ENCODE measurements around the gene RGS17.
"Not testable (repeated sequence)": the region's sequence is repeated elsewhere in the genome, so short reads cannot be mapped to it uniquely, and the experiment has no call there.

RGS17 gene

GRCh38 chr6:153131037-153131981 is at the start of gene RGS17:
Gene RGS17, minus strand, starts transcription at chr6:153131282. Its CDS starts 87,264 bp downstream, at chr6:153044018.
- peak; percentile 42 to 44 for DNase-seq (ENCODE audit: low read depth in 2 of 2)

- no peak for DNase-seq (ENCODE audit: low read depth in 2 of 2)
These were observed 41.7 kb upstream of the RGS17 start for GRCh38 chr6:153172815-153173214.

- DNase-seq (ENCODE audit: low read depth in 2 of 2), result peak; percentile 10 to 12
These were observed 39.4 kb upstream of the RGS17 start for GRCh38 chr6:153170511-153170910.

- peak; percentile 49 to 51 for DNase-seq (ENCODE audit: low read depth in 2 of 2)
These were observed 36.8 kb upstream of the RGS17 start for GRCh38 chr6:153167907-153168306.

GRCh38 chr6:153167061-153167891 is 36.2 kb upstream of the RGS17 start:
- peak; percentile 70 to 71 for DNase-seq (ENCODE audit: low read depth in 2 of 2)

- DNase-seq (ENCODE audit: low read depth in 2 of 2), result no peak
These were observed 31.6 kb upstream of the RGS17 start for GRCh38 chr6:153162646-153163045.

GRCh38 chr6:153162172-153162571 is 31.1 kb upstream of the RGS17 start:
- DNase-seq (ENCODE audit: low read depth in 2 of 2), result no peak

GRCh38 chr6:153160221-153160620 is 29.1 kb upstream of the RGS17 start:
- no peak for DNase-seq (ENCODE audit: low read depth in 2 of 2)

GRCh38 chr6:153150752-153151440 is 19.8 kb upstream of the RGS17 start:
- DNase-seq (ENCODE audit: low read depth in 2 of 2), result no peak

GRCh38 chr6:153150371-153150751 is 19.3 kb upstream of the RGS17 start:
- no peak for DNase-seq (ENCODE audit: low read depth in 2 of 2)

GRCh38 chr6:153149891-153150290 is 18.8 kb upstream of the RGS17 start:
- no peak for DNase-seq (ENCODE audit: low read depth in 2 of 2)

- no peak for DNase-seq (ENCODE audit: low read depth in 2 of 2)
These were observed 15.3 kb upstream of the RGS17 start for GRCh38 chr6:153146413-153146812.

GRCh38 chr6:153145591-153145990 is 14.5 kb upstream of the RGS17 start:
- no peak for DNase-seq (ENCODE audit: low read depth in 2 of 2)

- no peak for DNase-seq (ENCODE audit: low read depth in 2 of 2)
These were observed 12.1 kb upstream of the RGS17 start for GRCh38 chr6:153143200-153143599.

GRCh38 chr6:153140299-153140698 is 9.2 kb upstream of the RGS17 start:
- DNase-seq (ENCODE audit: low read depth in 2 of 2), result no peak

GRCh38 chr6:153138930-153139329 is 7.8 kb upstream of the RGS17 start:
- DNase-seq (ENCODE audit: low read depth in 2 of 2), result no peak

- DNase-seq (ENCODE audit: low read depth in 2 of 2), result no peak
These were observed 4.6 kb upstream of the RGS17 start for GRCh38 chr6:153135681-153136080.

GRCh38 chr6:153133667-153134066 is 2.6 kb upstream of the RGS17 start:
- DNase-seq (ENCODE audit: low read depth in 2 of 2), result not testable (repeated sequence)

- DNase-seq (ENCODE audit: low read depth in 2 of 2), result no peak
These were observed 506 bp downstream of the RGS17 start for GRCh38 chr6:153130515-153131036.

- no peak for DNase-seq (ENCODE audit: low read depth in 2 of 2)
These were observed 1.1 kb downstream of the RGS17 start for GRCh38 chr6:153129873-153130514.

GRCh38 chr6:153126218-153126617 is 4.9 kb downstream of the RGS17 start:
- no peak for DNase-seq (ENCODE audit: low read depth in 2 of 2)

Data from fibroblast of skin of left quadriceps (primary cell).